Left lung (tissue), 14 donors: ENCODE measurements around the gene FHL1. TPM values are rescaled to one million over a fixed set of nuclear protein-coding genes. Genes with fewer than 3 reads are reported as not detected.
A peak's percentile ranks its signal among the peaks of the same experiment; 100 is the strongest.

Experiments used
- ATAC-seq: fragments of 200-7000 bp; cut with Tn5 transposase; one replicate; pipeline ENCODE4 v1.9.1; 2020; ENCODE audit warnings: moderate library complexity
- DNase-seq, 4 donors: peaks; one replicate each; pipeline ENCODE4 v3.0.0-alpha.2; 2013 to 2020
- H3K27ac ChIP-seq, 2 donors: fragments of 200-600 bp; sonication (generic) in 1 of 2; one replicate each; pipeline versions ENCODE4 v1.5.0 to v1.8.0; 2020 to 2021
- H3K27me3 ChIP-seq, 2 donors: fragments of 200-600 bp; sonication (generic) in 1 of 2; one replicate each; pipeline versions ENCODE4 v1.5.0 to v1.8.0; 2020 to 2021
- H3K36me3 ChIP-seq, 2 donors: fragments of 200-600 bp; sonication (generic) in 1 of 2; one replicate each; pipeline versions ENCODE4 v1.5.0 to v1.8.0; 2020 to 2021
- H3K4me1 ChIP-seq, 2 donors: fragments of 200-600 bp; one replicate each; pipeline ENCODE4 v1.8.0; 2021
- H3K4me3 ChIP-seq, 2 donors: fragments of 200-600 bp; sonication (generic) in 1 of 2; one replicate each; pipeline versions ENCODE4 v1.5.0 to v1.8.0; 2020 to 2021; ENCODE audit warnings: mild to moderate bottlenecking in 1 of 2
- H3K9me3 ChIP-seq, 2 donors: fragments of 200-600 bp; sonication (generic) in 1 of 2; one replicate each; pipeline versions ENCODE4 v1.5.0 to v1.8.0; 2020 to 2021
- intact Hi-C, 2 donors: fragments of 100-400 bp; cut with DNase I; formaldehyde crosslinking; loops; one replicate each; pipeline versions ENCODE4 v1.11.2 to v1.14.2; 2022
- long read RNA-seq, 12 donors: library from polyadenylated mRNA in 2 of 12; unstranded in 2 of 12; transcript quantifications; one replicate each; pipeline ENCODE4 v2.0.0 and lab custom pipeline, GENCODE V29; 2019 to 2026
- polyA plus RNA-seq, 6 donors: library from polyadenylated mRNA; unstranded; fragments of 120-200 nt; gene quantifications; one replicate each; pipeline ENCODE4 v1.2.1, GENCODE V29; 2013; ENCODE audit not compliant: insufficient read length in 6 of 6
- total RNA-seq, 2 donors: library from RNA; stranded (reverse); fragmentation: NEBNext Ultra II Directional; extraction: Animal tissue kit (Norgen Biotek cat#: 25700); gene quantifications; one replicate each; pipeline ENCODE4 v1.2.1, GENCODE V29; 2021
- TF ChIP-seq, protein P1 (sequence below), 2 donors: fragments of 200-600 bp; sonication (generic) in 1 of 2; IDR thresholded peaks; one replicate each; pipeline versions ENCODE4 v1.5.0 to v1.8.0; 2021; ENCODE audit warnings: antibody characterized with exemption in 2 of 2
- donor health status: DM: no; HTN: yes; CAD: no.
- donor health status: DM: no; HTN: no; CAD: no.

Gene FHL1
- total RNA-seq (100 to 1,000 TPM; 118 to 150 TPM), polyA plus RNA-seq (100 to 1,000 TPM; 234 to 276 (median 258) TPM)
- long read RNA-seq, donor 1, transcript FHL1-205 (7 exons, 2,441 nt), result major isoform, 88 of 103 reads
- long read RNA-seq, donor 1, partial matches to known transcripts, result 9 of 103 reads
- long read RNA-seq, donor 1, other reads (novel, unspliced or antisense), result 0 of 103 reads
- long read RNA-seq, donor 2, transcript FHL1-205 (7 exons, 2,441 nt), result major isoform, 67 of 81 reads
- long read RNA-seq, donor 2, partial matches to known transcripts, result 0 of 81 reads
- long read RNA-seq, donor 2, other reads (novel, unspliced or antisense), result 7 of 81 reads
- long read RNA-seq, donor 3, transcript FHL1-205 (7 exons, 2,441 nt), result major isoform, 43 of 46 reads
- long read RNA-seq, donor 3, partial matches to known transcripts, result 0 of 46 reads
- long read RNA-seq, donor 3, other reads (novel, unspliced or antisense), result 0 of 46 reads
- long read RNA-seq, donor 4, transcript FHL1-202 (6 exons, 1,017 nt), result minor isoform, 9 of 41 reads
- long read RNA-seq, donor 4, transcript FHL1-205 (7 exons, 2,441 nt), result major isoform, 19 of 41 reads
- long read RNA-seq, donor 4, partial matches to known transcripts, result 4 of 41 reads
- long read RNA-seq, donor 4, other reads (novel, unspliced or antisense), result 9 of 41 reads
- long read RNA-seq, donor 5, transcript FHL1-205 (7 exons, 2,441 nt), result major isoform, 81 of 90 reads
- long read RNA-seq, donor 5, partial matches to known transcripts, result 0 of 90 reads
- long read RNA-seq, donor 5, other reads (novel, unspliced or antisense), result 0 of 90 reads
- long read RNA-seq, donor 6, transcript FHL1-205 (7 exons, 2,441 nt), result major isoform, 62 of 77 reads
- long read RNA-seq, donor 6, partial matches to known transcripts, result 8 of 77 reads
- long read RNA-seq, donor 6, other reads (novel, unspliced or antisense), result 0 of 77 reads
- long read RNA-seq, donor 7, transcript FHL1-205 (7 exons, 2,441 nt), result major isoform, 24 of 25 reads
- long read RNA-seq, donor 7, partial matches to known transcripts, result 0 of 25 reads
- long read RNA-seq, donor 7, other reads (novel, unspliced or antisense), result 0 of 25 reads
- long read RNA-seq, donor 8, transcript FHL1-205 (7 exons, 2,441 nt), result major isoform, 68 of 74 reads
- long read RNA-seq, donor 8, partial matches to known transcripts, result 0 of 74 reads
- long read RNA-seq, donor 8, other reads (novel, unspliced or antisense), result 0 of 74 reads
- long read RNA-seq, donor 9, partial matches to known transcripts, result 0 of 4 reads
- long read RNA-seq, donor 9, other reads (novel, unspliced or antisense), result 0 of 4 reads
- long read RNA-seq, donor 10, transcript FHL1-204 (6 exons, 2,565 nt), result minor isoform, 6 of 44 reads
- long read RNA-seq, donor 10, transcript FHL1-205 (7 exons, 2,441 nt), result major isoform, 23 of 44 reads
- long read RNA-seq, donor 10, partial matches to known transcripts, result 7 of 44 reads
- long read RNA-seq, donor 10, other reads (novel, unspliced or antisense), result 2 of 44 reads
- long read RNA-seq, donor 11, transcript FHL1-207 (8 exons, 2,706 nt), result minor isoform, 31 of 148 reads
- long read RNA-seq, donor 11, transcript FHL1-205 (7 exons, 2,441 nt), result major isoform, 90 of 148 reads
- long read RNA-seq, donor 11, transcript FHL1-202 (6 exons, 1,017 nt), result minor isoform, 6 of 148 reads
- long read RNA-seq, donor 11, partial matches to known transcripts, result 7 of 148 reads
- long read RNA-seq, donor 11, other reads (novel, unspliced or antisense), result 5 of 148 reads
- long read RNA-seq, donor 12, transcript FHL1-205 (7 exons, 2,441 nt), result major isoform, 47 of 52 reads
- long read RNA-seq, donor 12, partial matches to known transcripts, result 0 of 52 reads
- long read RNA-seq, donor 12, other reads (novel, unspliced or antisense), result 0 of 52 reads

DNA sequence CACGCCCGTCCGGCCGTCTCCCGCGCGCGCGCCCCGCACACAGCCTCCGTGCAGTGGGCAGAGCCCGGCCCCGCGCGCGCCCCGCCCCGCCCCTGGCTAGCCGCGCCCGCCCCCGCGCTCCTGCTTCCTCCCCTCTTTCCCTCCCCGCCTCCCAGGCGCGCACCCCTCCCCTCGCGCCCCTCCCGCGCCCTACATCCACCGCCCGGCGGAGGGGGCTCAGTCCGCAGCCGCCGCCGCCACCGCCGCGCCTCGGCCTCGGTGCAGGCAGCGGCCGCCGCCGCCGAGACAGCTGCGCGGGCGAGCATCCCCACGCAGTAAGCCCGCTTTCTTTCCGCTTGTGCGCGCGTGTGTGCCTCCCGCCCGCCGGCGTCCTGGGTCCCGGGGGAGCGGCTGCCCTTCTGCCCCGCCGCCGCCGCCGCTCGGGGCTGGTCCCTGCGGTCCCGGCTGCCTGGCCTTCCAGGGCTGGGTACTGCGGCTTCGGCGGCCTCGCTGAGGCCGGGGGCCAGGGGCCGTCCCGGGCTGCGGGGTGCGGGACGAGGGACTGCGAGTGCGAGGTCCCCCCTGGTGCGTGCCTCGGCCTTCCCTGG, at the start of gene FHL1:
Gene FHL1, plus strand, starts transcription at position 219 of the 587 bp plus-strand sequence.
- TF ChIP-seq, protein P1, sequence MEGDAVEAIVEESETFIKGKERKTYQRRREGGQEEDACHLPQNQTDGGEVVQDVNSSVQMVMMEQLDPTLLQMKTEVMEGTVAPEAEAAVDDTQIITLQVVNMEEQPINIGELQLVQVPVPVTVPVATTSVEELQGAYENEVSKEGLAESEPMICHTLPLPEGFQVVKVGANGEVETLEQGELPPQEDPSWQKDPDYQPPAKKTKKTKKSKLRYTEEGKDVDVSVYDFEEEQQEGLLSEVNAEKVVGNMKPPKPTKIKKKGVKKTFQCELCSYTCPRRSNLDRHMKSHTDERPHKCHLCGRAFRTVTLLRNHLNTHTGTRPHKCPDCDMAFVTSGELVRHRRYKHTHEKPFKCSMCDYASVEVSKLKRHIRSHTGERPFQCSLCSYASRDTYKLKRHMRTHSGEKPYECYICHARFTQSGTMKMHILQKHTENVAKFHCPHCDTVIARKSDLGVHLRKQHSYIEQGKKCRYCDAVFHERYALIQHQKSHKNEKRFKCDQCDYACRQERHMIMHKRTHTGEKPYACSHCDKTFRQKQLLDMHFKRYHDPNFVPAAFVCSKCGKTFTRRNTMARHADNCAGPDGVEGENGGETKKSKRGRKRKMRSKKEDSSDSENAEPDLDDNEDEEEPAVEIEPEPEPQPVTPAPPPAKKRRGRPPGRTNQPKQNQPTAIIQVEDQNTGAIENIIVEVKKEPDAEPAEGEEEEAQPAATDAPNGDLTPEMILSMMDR (IDR thresholded peaks at IDR 0.05), result no peak
- Histone ChIP-seq H3K4me3 (peak within 1 kb of the TSS; percentile 42 to 47), H3K27ac (peak within 1 kb of the TSS; percentile 63 to 76), H3K9me3 (no peaks in the 10 kb centered on the region), H3K27me3 (peaks cover 8 to 14% of the 10 kb centered on the region in 2 donors), H3K4me1 (no peaks in the 10 kb centered on the region), H3K36me3 (no peaks in the 10 kb centered on the region)
- intact Hi-C loops, result no loop called here
- ATAC-seq (peak; percentile 90), DNase-seq (peak; percentile 48 to 81 (median 68))

DNA sequence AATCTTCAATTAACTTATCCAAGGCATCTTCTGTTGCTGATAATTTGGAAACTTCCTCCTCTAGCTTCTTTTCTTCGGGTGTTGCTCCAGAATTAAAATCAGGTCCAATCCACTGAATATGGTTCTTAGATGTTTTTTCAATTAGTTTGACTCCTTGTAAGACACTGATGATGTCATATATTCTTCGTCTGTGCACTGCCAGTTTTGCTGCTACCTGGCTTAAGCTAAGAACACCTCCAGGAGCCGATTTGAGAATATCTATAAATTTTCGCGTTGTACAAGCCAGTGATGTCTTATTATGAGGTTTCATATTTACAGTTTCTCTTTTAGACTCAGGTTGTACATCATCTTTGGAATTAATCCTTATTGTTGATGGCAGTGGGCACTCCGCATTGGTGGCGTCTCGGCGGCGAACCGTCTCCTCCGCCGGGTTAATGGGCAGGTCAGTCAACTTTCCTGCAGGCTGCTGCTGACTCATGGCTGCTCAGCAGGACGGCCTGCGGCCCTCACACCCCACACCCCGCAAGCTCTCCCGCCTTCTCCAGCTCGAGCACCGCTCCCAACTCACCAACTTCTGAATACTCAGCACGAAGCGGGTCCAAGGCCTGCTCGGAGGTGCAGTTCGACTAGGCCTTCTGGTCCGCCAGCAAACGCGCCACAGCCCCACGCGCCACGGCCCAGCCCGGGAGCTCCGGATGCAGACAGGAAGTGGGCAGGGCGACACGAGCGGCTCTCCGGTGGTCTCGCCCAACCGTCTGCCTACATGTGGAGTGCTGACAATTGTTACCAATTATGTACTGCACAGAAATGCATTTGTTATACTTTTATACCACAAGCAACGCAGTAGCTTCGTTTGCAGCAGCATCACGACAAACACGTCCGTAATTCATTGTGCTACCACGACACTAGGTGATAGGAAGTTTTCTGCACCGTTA, 49.2 kb upstream of the FHL1 start:
- ATAC-seq, result no peak
- no peaks in the 10 kb centered on the region for H3K27me3 ChIP-seq
- no peaks in the 10 kb centered on the region for H3K36me3 ChIP-seq
- TF ChIP-seq, protein P1 (IDR thresholded peaks at IDR 0.05), result no peak
- intact Hi-C loops, result no loop called here
- H3K9me3 ChIP-seq, result no peaks in the 10 kb centered on the region
- DNase-seq, result peak in 1 of 4 donors; percentile 50
- no peak overlapping the region for H3K27ac ChIP-seq
- no peaks in the 10 kb centered on the region for H3K4me1 ChIP-seq
- no peak overlapping the region for H3K4me3 ChIP-seq

DNA sequence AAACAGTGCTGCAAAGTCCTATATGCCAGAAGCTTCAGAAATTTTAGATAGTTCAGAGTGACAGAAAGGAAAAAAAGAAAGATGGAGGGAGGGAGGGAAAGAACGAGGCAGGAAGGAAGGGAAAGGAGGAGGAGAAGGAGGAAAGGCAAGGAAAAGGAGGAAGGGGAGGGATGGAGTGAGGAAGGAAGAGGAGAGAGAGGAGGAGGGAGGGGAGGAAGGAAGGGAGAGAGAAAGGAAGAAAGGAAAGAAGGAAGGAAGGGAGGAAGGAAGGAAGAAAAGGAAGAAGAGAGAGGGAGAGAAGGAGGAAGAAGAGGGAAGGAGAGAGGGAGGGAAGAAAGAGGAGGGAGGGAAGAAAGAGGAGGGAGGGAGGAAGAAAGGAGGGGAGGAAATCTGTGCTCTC, 42.4 kb upstream of the FHL1 start:
- ATAC-seq (no peak), DNase-seq (no peak)
- no peaks in the 10 kb centered on the region for H3K4me1 ChIP-seq
- H3K9me3 ChIP-seq, result no peaks in the 10 kb centered on the region
- intact Hi-C loops, result no loop called here
- H3K27me3 ChIP-seq, result no peaks in the 10 kb centered on the region
- no peak overlapping the region for H3K27ac ChIP-seq
- H3K36me3 ChIP-seq, result no peaks in the 10 kb centered on the region
- no peak overlapping the region for H3K4me3 ChIP-seq
- TF ChIP-seq, protein P1 (IDR thresholded peaks at IDR 0.05), result no peak
